T47D (cell line): Measurements from ENCODE around the gene PTPRB.

Source experiments
- DNase-seq, 2 experiments: peaks; one replicate each; pipeline versions ENCODE4 v3.0.0 to v3.0.0-alpha.2; 2011 to 2012; ENCODE audit warnings: low read depth in 1 of 2, low spot score in 1 of 2
- JUND ChIP-seq: IDR thresholded peaks from 2 replicates; pipeline ENCODE4 v1.6.1; 2012; ENCODE audit warnings: low read depth
- in situ Hi-C: cut with HindIII; loops from 2 replicates; pipeline ENCODE4 v1.10.0; 2016; ENCODE audit warnings: low sequenced_read_pairs, low pct_unique_long_range_greater_than_20kb

PTPRB gene

GRCh38 chr12:70486588-70486987 lies 150.6 kb downstream of the PTPRB start:
- no peak for TF ChIP-seq JUND
- no peak for DNase-seq
- in situ Hi-C loops = no loop called here

GRCh38 chr12:70485704-70486103 lies 151.5 kb downstream of the PTPRB start:
- in situ Hi-C loops = no loop called here
- TF ChIP-seq JUND = no peak
- DNase-seq = no peak

GRCh38 chr12:70484464-70484863 lies 152.8 kb downstream of the PTPRB start:
- in situ Hi-C loops = no loop called here
- no peak for TF ChIP-seq JUND
- DNase-seq = no peak

- in situ Hi-C loops = no loop called here
- no peak for DNase-seq
- no peak for TF ChIP-seq JUND
Observed at GRCh38 chr12:70482764-70483163, 154.5 kb downstream of the PTPRB start.

- DNase-seq = no peak
- no peak for TF ChIP-seq JUND
- in situ Hi-C loops = no loop called here
Observed at GRCh38 chr12:70469221-70469820, 167.9 kb downstream of the PTPRB start.

- DNase-seq = no peak
- in situ Hi-C loops = no loop called here
- TF ChIP-seq JUND = no peak
Observed at GRCh38 chr12:70468741-70469140, 168.5 kb downstream of the PTPRB start.

- no peak for TF ChIP-seq JUND
- in situ Hi-C loops = no loop called here
- no peak for DNase-seq
Observed at GRCh38 chr12:70467918-70468733, 169.1 kb downstream of the PTPRB start.

- no peak for TF ChIP-seq JUND
- DNase-seq = no peak
- in situ Hi-C loops = no loop called here
Observed at GRCh38 chr12:70467476-70467875, 169.8 kb downstream of the PTPRB start.

- DNase-seq = no peak
- TF ChIP-seq JUND = no peak
- in situ Hi-C loops = no loop called here
Observed at GRCh38 chr12:70466753-70467152, 170.5 kb downstream of the PTPRB start.
